RWPE1 (cell line): Measurements from ENCODE around the gene SIK3.

Source experiments
- CTCF ChIA-PET: fragments of 350-600 bp; sonication (Branson Sonifier 250); formaldehyde crosslinking; extraction: SDS; loops from one replicate; lab custom pipeline; 2021; lab: Yijun Ruan, JAX
- POLR2A ChIA-PET: fragments of 400-600 bp; formaldehyde crosslinking; extraction: SDS; loops from one replicate; lab custom pipeline; 2020; ENCODE audit warnings: antibody characterized with exemption; ENCODE audit not compliant: low non-redundant PET; lab: Yijun Ruan, JAX
- DNase-seq: peaks from one replicate; pipeline ENCODE4 v3.0.0; 2012; ENCODE audit warnings: low spot score
- H3K27ac ChIP-seq: fragments of 450-650 bp; 2 replicates; pipeline ENCODE4 v1.5.1; 2017
- CTCF ChIP-seq: fragments of 450-650 bp; conservative IDR thresholded peaks from 2 replicates; pipeline ENCODE4 v1.5.1; 2017; ENCODE audit warnings: low read depth, mild to moderate bottlenecking

SIK3 gene

DNA sequence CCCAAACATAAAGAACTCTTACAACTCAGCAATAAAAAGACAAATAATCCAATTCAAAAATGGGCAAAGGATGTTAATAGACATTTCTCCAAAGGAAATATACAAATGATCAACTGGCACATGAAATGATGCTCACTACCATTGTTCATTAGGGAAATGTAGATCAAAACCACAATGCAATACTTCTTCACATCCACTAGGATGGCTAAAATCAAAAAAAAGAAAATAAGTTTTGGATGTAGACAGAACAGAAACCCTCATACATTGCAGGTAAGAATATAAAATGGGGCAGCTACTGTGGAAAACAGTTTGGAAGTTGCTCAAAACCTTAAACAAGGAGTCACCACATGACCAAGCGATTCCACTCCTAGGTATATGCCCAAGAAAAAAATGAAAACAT, 16.3 kb downstream of the SIK3 start:
- H3K27ac ChIP-seq: no peak overlapping the region
- ChIA-PET CTCF (interaction anchor here (0.5 kb wide), 1 partner anchor 104 kb away, joined by 4 read pairs; no protein-coding TSS in a partner anchor), POLR2A (no interaction called here)
- no peak for DNase-seq
- TF ChIP-seq CTCF: no peak

- H3K27ac ChIP-seq: no peak overlapping the region
- ChIA-PET POLR2A (no interaction called here), CTCF (no interaction called here)
- no peak for DNase-seq
- no peak for TF ChIP-seq CTCF
These were observed 17.9 kb downstream of the SIK3 start for GRCh38 chr11:117080370-117080769.

DNA sequence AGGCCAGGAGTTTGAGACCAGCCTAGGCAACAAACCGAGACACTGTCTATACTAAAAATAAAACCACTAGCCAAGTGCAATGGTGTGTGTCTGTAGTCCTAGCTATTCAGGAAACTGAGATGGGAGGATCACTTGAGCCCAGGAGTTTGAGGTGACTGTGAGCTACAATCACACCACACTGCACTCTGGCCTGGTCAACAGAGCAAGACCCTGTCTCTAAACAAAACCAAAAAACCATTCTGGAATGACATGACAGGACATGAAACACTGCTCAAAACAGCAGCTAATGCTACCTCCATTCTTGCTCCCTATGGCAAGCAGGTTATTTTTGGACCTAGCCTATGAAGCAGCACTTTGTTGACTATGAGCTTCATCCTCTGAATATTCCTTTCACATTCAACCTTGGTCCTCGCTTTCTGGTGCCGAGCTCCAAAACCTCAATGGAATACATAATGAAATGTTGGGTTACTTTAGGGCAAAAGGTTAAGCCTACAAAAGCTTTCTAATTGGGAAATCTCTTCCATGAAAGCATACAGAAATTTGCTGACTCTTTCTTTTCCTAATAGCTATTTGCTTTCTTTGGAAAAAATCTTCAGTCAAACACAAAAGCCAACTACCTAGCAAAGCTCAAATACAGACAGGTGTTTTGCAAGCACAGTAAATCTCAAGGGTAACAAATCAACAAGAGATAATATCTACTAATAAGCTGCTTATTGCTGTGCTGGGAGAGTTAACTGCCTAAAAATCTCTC, 21.1 kb downstream of the SIK3 start:
- DNase-seq: no peak
- ChIA-PET POLR2A (no interaction called here), CTCF (interaction anchor here (0.6 kb wide), 1 partner anchor 27 kb away, joined by 4 read pairs; no protein-coding TSS in a partner anchor)
- no peak overlapping the region for H3K27ac ChIP-seq
- no peak for TF ChIP-seq CTCF

GRCh38 chr11:117075186-117075585, 23.0 kb downstream of the SIK3 start:
- TF ChIP-seq CTCF: no peak

GRCh38 chr11:117074119-117074518, 24.1 kb downstream of the SIK3 start:
- POLR2A ChIA-PET: no interaction called here
- TF ChIP-seq CTCF: no peak
- CTCF ChIA-PET: no interaction called here
- no peak overlapping the region for H3K27ac ChIP-seq
- no peak for DNase-seq

More at GRCh38 chr11:117075186-117075585, 23.0 kb downstream of the SIK3 start:
- CTCF ChIA-PET: no interaction called here
- no peak overlapping the region for H3K27ac ChIP-seq
- DNase-seq: no peak
- POLR2A ChIA-PET: no interaction called here

DNA sequence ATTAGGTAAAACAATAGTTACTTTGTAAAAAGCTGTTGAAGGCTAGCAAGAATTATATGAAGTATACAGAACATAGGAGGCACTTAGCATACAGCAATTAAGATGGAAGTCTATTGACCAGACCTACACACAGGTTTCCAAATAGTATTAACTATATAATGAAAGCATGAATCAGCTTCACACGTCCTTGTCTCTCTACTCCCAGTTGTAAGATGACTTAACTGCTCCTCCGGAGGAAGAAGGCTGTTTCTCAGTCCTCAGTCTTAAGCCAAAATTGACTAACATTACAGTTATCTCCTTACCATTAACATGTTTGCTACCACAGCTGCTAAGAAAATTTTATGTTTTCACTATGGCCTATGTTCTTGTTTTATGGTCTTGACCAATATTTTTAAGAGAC, 24.7 kb downstream of the SIK3 start:
- no peak for TF ChIP-seq CTCF

More for the DNA sequence above, 24.7 kb downstream of the SIK3 start:
- CTCF ChIA-PET: no interaction called here
- no peak overlapping the region for H3K27ac ChIP-seq
- no peak for DNase-seq
- POLR2A ChIA-PET: no interaction called here
